GM11168 (cell line): ENCODE measurements around the gene KCNJ15.

Experiments used
- in situ Hi-C: fragments of 300-500 bp; cut with MboI; formaldehyde crosslinking; loops from one replicate; pipeline ENCODE4 v1.12.0; 2022; ENCODE audit warnings: low sequenced_read_pairs; ENCODE audit not compliant: unreplicated experiment

Gene KCNJ15

GRCh38 chr21:38294609-38295008 lies 37.8 kb downstream of the KCNJ15 start:
- in situ Hi-C loops: no loop called here

- in situ Hi-C loops: no loop called here
Observed at GRCh38 chr21:38295997-38296764, 39.4 kb downstream of the KCNJ15 start.

- in situ Hi-C loops: no loop called here
Observed at GRCh38 chr21:38297194-38297631, 40.4 kb downstream of the KCNJ15 start.

- in situ Hi-C loops: no loop called here
Observed at GRCh38 chr21:38297871-38298270, 41.1 kb downstream of the KCNJ15 start.

- in situ Hi-C loops: no loop called here
Observed at GRCh38 chr21:38298832-38299231, 42.0 kb downstream of the KCNJ15 start.

- in situ Hi-C loops: no loop called here
Observed at GRCh38 chr21:38299671-38300070, 42.9 kb downstream of the KCNJ15 start.

- in situ Hi-C loops: no loop called here
Observed at GRCh38 chr21:38300141-38300578, 43.4 kb downstream of the KCNJ15 start.

GRCh38 chr21:38301321-38302214 lies 44.8 kb downstream of the KCNJ15 start:
- in situ Hi-C loops: no loop called here

GRCh38 chr21:38303300-38303699 lies 46.5 kb downstream of the KCNJ15 start:
- in situ Hi-C loops: no loop called here

GRCh38 chr21:38306433-38307141 lies 49.8 kb downstream of the KCNJ15 start:
- in situ Hi-C loops: no loop called here

GRCh38 chr21:38307771-38308531 lies 51.2 kb downstream of the KCNJ15 start:
- in situ Hi-C loops: no loop called here

GRCh38 chr21:38308532-38309119 lies 51.8 kb downstream of the KCNJ15 start:
- in situ Hi-C loops: no loop called here

GRCh38 chr21:38310646-38311485 lies 54.1 kb downstream of the KCNJ15 start:
- in situ Hi-C loops: no loop called here

- in situ Hi-C loops: no loop called here
Observed at GRCh38 chr21:38311765-38312164, 55.0 kb downstream of the KCNJ15 start.

- in situ Hi-C loops: no loop called here
Observed at GRCh38 chr21:38312822-38313221, 56.0 kb downstream of the KCNJ15 start.

GRCh38 chr21:38314558-38314957 lies 57.8 kb downstream of the KCNJ15 start:
- in situ Hi-C loops: no loop called here

GRCh38 chr21:38315122-38315521 lies 58.3 kb downstream of the KCNJ15 start:
- in situ Hi-C loops: no loop called here

- in situ Hi-C loops: no loop called here
Observed at GRCh38 chr21:38319781-38320180, 63.0 kb downstream of the KCNJ15 start.

- in situ Hi-C loops: no loop called here
Observed at GRCh38 chr21:38321568-38321967, 64.8 kb downstream of the KCNJ15 start.
